Neuron (in vitro differentiated cells): Measurements from ENCODE around the gene KIZ.

ENCODE experiments used
- H2AFZ ChIP-seq: one replicate; pipeline ENCODE4 v1.6.1; 2013; ENCODE audit warnings: low read depth, mild to moderate bottlenecking, inconsistent platforms, low read length, moderate library complexity
- H3K27me3 ChIP-seq: one replicate; pipeline ENCODE4 v1.6.1; 2013; ENCODE audit warnings: low read length; ENCODE audit not compliant: insufficient read depth
- H3K36me3 ChIP-seq: one replicate; pipeline ENCODE4 v1.6.1; 2013; ENCODE audit warnings: low read length; ENCODE audit not compliant: insufficient read depth
- H3K4me1 ChIP-seq: one replicate; pipeline ENCODE4 v1.6.1; 2013; ENCODE audit warnings: low read length; ENCODE audit not compliant: insufficient read depth
- H3K4me3 ChIP-seq: 2 replicates; pipeline ENCODE4 v1.5.1; 2013; ENCODE audit warnings: mild to moderate bottlenecking, low read length, moderate library complexity
- H3K9me3 ChIP-seq: one replicate; pipeline ENCODE4 v1.6.1; 2013; ENCODE audit warnings: low read length

KIZ gene

GRCh38 chr20:21286775-21287174 lies 160.9 kb downstream of the KIZ start:
- peaks cover 3% of the 10 kb centered on the region for H3K27me3 ChIP-seq
- no peak overlapping the region for H2AFZ ChIP-seq
- H3K4me3 ChIP-seq: no peak overlapping the region
- H3K4me1 ChIP-seq: peaks cover 2% of the 10 kb centered on the region
- no peaks in the 10 kb centered on the region for H3K9me3 ChIP-seq
- H3K36me3 ChIP-seq: no peaks in the 10 kb centered on the region

- Histone ChIP-seq H3K9me3 (no peaks in the 10 kb centered on the region), H3K4me3 (no peak overlapping the region), H3K36me3 (no peaks in the 10 kb centered on the region), H3K4me1 (peaks cover 2% of the 10 kb centered on the region), H3K27me3 (peaks cover 5% of the 10 kb centered on the region), H2AFZ (no peak overlapping the region)
These were observed 162.9 kb downstream of the KIZ start for GRCh38 chr20:21288587-21289370.

- Histone ChIP-seq H2AFZ (no peak overlapping the region), H3K27me3 (peaks cover 7% of the 10 kb centered on the region), H3K36me3 (no peaks in the 10 kb centered on the region), H3K9me3 (no peaks in the 10 kb centered on the region), H3K4me1 (peaks cover 2% of the 10 kb centered on the region), H3K4me3 (no peak overlapping the region)
These were observed 163.8 kb downstream of the KIZ start for GRCh38 chr20:21289651-21290050.

GRCh38 chr20:21291026-21291425 lies 165.1 kb downstream of the KIZ start:
- Histone ChIP-seq H3K27me3 (peaks cover 8% of the 10 kb centered on the region), H3K4me1 (peaks cover 2% of the 10 kb centered on the region), H3K4me3 (no peak overlapping the region), H3K9me3 (no peaks in the 10 kb centered on the region), H3K36me3 (no peaks in the 10 kb centered on the region), H2AFZ (no peak overlapping the region)

- H3K36me3 ChIP-seq: no peaks in the 10 kb centered on the region
- H3K4me3 ChIP-seq: no peak overlapping the region
- H3K9me3 ChIP-seq: no peaks in the 10 kb centered on the region
- peaks cover 10% of the 10 kb centered on the region for H3K27me3 ChIP-seq
- H3K4me1 ChIP-seq: peaks cover 2% of the 10 kb centered on the region
- no peak overlapping the region for H2AFZ ChIP-seq
These were observed 168.9 kb downstream of the KIZ start for GRCh38 chr20:21294755-21295154.
